GM13976 (cell line): ENCODE data around the gene ST3GAL2.
"Not testable (repeated sequence)": the region's sequence is repeated elsewhere in the genome, so short reads cannot be mapped to it uniquely, and the experiment has no call there.

ENCODE experiments used
- DNase-seq: peaks from one replicate; pipeline ENCODE4 v3.0.0; 2012; ENCODE audit warnings: low spot score
- in situ Hi-C: fragments of 300-500 bp; cut with MboI; formaldehyde crosslinking; loops from one replicate; pipeline ENCODE4 v1.12.0; 2022; ENCODE audit warnings: low sequenced_read_pairs, mixed read lengths, inconsistent platforms; ENCODE audit not compliant: unreplicated experiment
- TF ChIP-seq, protein P1 (sequence below): IDR thresholded peaks from 2 replicates; pipeline ENCODE4 v1.5.1; 2012; ENCODE audit warnings: borderline replicate concordance, mild to moderate bottlenecking; ENCODE audit not compliant: insufficient read depth; ENCODE audit errors: extremely low read depth, missing control alignments, control extremely low read depth

Gene ST3GAL2

DNA sequence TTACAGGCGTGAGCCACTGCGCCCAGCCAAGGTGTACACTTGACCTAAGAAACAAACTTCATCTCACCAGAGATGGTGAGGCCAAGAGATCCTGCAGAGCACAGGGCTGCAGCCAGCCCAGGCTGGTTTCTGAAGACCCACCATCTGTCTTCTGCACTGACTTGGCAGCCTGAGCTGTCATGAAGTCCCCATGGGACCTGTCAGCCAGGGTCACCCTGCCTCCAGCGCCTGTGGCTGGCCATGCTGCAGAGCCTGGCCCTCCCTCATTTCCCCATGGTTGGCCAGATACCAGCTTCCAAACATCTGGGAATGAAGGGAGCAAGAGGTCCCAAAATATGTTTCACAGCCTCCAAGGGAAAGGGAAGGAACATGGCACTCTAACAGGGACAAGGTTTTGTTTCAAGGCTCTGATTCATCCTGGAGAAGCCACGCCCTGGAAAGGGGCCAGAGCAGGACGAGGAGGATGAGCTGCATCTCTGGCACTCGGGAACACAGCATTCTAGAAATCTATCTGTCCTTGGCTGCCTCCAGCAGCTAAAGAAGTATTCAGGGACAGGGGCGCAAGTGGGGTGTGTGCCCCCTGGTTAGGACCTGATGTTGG lies 46.9 kb downstream of the ST3GAL2 start:
- TF ChIP-seq, protein P1, sequence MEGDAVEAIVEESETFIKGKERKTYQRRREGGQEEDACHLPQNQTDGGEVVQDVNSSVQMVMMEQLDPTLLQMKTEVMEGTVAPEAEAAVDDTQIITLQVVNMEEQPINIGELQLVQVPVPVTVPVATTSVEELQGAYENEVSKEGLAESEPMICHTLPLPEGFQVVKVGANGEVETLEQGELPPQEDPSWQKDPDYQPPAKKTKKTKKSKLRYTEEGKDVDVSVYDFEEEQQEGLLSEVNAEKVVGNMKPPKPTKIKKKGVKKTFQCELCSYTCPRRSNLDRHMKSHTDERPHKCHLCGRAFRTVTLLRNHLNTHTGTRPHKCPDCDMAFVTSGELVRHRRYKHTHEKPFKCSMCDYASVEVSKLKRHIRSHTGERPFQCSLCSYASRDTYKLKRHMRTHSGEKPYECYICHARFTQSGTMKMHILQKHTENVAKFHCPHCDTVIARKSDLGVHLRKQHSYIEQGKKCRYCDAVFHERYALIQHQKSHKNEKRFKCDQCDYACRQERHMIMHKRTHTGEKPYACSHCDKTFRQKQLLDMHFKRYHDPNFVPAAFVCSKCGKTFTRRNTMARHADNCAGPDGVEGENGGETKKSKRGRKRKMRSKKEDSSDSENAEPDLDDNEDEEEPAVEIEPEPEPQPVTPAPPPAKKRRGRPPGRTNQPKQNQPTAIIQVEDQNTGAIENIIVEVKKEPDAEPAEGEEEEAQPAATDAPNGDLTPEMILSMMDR = no peak
- no peak for DNase-seq
- in situ Hi-C loops = no loop called here

DNA sequence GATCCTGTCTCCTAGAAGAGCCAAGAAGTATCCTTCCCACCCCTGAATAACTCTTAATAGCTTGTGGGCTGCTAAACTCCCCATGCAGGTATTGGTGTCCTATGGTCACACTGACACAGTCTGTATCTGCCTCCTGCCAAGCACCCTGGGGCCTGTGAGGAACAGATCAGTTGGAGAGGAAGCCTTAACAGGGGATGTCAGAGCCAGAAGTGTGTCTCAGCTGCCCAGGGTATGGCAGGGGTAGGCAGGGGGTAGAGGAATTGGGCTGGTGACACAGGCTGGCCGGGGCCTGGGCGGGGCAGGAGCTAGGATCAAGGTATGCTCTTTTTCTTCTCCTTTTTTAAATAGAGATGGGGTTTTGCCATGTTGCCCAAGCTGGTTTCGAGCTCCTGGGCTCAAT lies 47.5 kb downstream of the ST3GAL2 start:
- in situ Hi-C loops = no loop called here
- no peak for DNase-seq
- TF ChIP-seq, protein P1 = no peak

DNA sequence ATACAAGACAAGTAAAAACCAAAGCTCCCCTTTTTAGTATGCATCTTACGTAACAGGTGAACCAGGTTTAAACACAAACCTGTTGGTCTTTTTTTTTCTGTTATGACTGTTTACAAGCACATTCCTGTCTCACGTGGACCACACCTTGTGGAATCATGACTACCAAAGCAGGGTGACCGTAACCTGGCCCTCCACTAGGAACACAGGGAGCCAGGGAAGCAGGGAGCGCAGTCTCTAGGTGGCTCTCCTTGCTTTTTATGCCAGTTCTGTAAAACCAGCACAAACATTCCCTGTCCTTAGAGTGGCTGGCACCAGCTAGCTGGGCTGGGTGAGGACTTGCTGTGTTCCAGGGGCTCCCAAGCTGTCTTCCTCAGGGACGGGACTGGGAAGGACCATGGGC lies 48.1 kb downstream of the ST3GAL2 start:
- DNase-seq = no peak
- in situ Hi-C loops = no loop called here
- TF ChIP-seq, protein P1 = no peak

DNA sequence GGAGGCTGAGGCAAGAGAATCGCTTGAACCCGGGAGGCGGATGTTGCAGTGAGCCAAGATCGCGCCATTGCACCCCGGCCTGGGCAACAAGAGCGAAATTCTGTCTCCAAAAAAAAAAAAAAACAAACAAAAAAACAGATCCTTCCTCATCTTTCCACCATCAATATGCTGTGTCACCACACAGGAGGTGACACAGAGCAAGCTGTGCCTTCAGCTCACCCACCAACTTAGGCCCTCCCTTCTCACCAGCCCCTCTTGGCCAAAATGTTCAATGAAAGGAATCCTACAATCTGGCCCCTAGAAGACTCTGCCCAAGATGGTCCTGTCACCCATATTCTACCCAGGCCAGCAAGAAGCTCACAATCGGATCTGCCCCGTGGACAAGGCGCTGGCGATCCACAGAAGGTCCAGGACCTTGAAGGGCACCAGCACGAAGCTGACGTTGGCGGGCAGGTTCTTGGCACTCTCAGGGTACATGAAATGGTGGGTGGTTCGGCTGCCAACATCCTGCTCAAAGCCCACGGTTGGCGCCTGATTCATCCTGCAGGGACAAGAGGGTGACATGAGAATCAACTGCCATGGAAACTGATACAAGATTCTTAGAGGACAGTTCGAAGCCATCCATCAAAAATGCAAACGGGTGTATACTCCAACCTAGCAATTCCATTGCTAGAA lies 50.8 kb downstream of the ST3GAL2 start:
- in situ Hi-C loops = no loop called here
- TF ChIP-seq, protein P1 = no peak
- no peak for DNase-seq

DNA sequence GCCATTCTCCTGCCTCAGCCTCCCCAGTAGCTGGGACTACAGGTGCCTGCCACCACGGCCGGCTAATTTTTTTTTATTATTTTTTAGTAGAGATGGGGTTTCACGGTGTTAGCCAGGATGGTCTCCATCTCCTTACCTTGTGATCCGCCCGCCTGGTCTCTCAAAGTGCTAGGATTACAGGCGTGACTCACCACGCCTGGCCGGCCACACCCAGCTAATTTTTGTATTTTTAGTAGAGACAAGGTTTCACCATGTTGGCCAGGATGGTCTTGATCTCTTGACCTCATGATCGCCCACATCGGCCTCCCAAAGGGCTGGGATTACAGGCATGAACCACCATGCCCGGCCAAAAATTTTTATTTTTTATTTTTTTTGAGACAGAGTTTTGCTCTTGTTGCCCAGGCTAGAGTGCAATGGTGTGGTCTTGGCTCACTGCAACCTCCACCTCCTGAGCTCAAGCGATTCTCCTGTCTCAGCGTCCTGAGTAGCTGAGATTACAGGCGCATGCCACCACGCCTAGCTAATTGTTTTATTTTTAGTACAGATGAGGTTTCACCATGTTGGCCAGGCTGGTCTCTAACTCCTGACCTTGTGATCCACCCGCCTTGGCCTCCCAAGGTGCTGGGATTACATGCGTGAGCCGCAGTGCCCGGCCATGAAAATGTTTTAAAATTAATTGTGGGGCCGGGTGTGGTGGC lies 52.5 kb downstream of the ST3GAL2 start:
- in situ Hi-C loops, DNase-seq: not testable (repeated sequence)

DNA sequence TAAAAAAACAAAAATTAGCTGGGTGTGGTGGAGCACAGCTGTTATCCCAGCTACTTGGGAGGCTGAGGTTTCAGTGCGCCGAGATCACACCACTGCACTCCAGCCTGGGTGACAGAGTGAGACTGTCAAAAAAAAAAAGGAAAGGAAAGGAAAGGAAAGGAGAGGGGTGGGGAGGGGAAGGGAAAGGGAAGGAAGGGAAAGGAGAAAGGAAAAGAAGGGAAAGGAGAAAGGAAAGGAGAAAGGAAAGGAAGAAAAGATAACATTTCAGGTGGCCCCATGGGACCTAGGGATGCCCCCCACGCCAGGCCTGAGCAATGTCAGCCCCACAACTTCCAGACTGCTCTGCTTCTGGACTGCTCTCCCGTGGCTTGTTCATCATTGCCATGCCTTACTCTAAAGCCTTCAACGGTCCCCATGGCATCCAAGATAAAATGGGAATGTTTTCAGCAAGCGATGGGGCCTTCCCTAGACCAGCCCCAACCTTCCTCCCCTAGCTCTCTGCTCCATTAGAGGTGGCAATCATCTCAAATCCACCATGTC lies 55.4 kb downstream of the ST3GAL2 start:
- in situ Hi-C loops = no loop called here
- DNase-seq = no peak
- TF ChIP-seq, protein P1 = no peak
